H9 (cell line): Measurements from ENCODE around the gene NOS3. TPM values are rescaled to one million over a fixed set of nuclear protein-coding genes. Genes with fewer than 3 reads are reported as not detected.
A peak's percentile ranks its signal among the peaks of the same experiment; 100 is the strongest.

Experiments used
- DNase-seq: peaks from one replicate; pipeline ENCODE4 v3.0.0-alpha.2; 2017
- H2AFZ ChIP-seq: one replicate; pipeline ENCODE4 v1.6.1; 2013; ENCODE audit warnings: mild to moderate bottlenecking, low read length, control low read depth, moderate library complexity
- H2AK5ac ChIP-seq: 2 replicates; pipeline ENCODE4 v1.6.1; 2013; ENCODE audit warnings: low read length, control low read depth, mixed read lengths; ENCODE audit not compliant: insufficient read length
- H2BK120ac ChIP-seq: one replicate; pipeline ENCODE4 v1.6.1; 2013; ENCODE audit warnings: low read depth, mild to moderate bottlenecking, low read length, control low read depth, inconsistent platforms; ENCODE audit not compliant: poor library complexity, severe bottlenecking
- H2BK12ac ChIP-seq: 2 replicates; pipeline ENCODE4 v1.6.1; 2013; ENCODE audit warnings: low read length, control low read depth, mixed read lengths, low read depth; ENCODE audit not compliant: insufficient read length
- H2BK15ac ChIP-seq: 2 replicates; pipeline ENCODE4 v1.6.1; 2013; ENCODE audit warnings: low read depth, low read length, control low read depth
- H2BK20ac ChIP-seq: one replicate; pipeline ENCODE4 v1.6.1; 2013; ENCODE audit warnings: low read depth, mild to moderate bottlenecking, low read length, control low read depth, inconsistent platforms; ENCODE audit not compliant: poor library complexity, severe bottlenecking
- H2BK5ac ChIP-seq: 2 replicates; pipeline ENCODE4 v1.6.1; 2013; ENCODE audit warnings: low read length, control low read depth, mixed read lengths; ENCODE audit not compliant: insufficient read length
- H3K14ac ChIP-seq: 2 replicates; pipeline ENCODE4 v1.6.1; 2013; ENCODE audit warnings: low read length, control low read depth; ENCODE audit not compliant: insufficient read depth
- H3K18ac ChIP-seq: 2 replicates; pipeline ENCODE4 v1.6.1; 2013; ENCODE audit warnings: low read depth, mild to moderate bottlenecking, mixed read lengths, low read length, control low read depth; ENCODE audit not compliant: insufficient read length
- H3K23ac ChIP-seq: 2 replicates; pipeline ENCODE4 v1.6.1; 2013; ENCODE audit warnings: low read length, control low read depth, mixed read lengths, low read depth; ENCODE audit not compliant: insufficient read length
- H3K23me2 ChIP-seq: 2 replicates; pipeline ENCODE4 v1.6.1; 2013; ENCODE audit warnings: low read depth, mild to moderate bottlenecking, mixed read lengths, low read length, control low read depth; ENCODE audit not compliant: insufficient read length, poor library complexity, severe bottlenecking
- H3K27ac ChIP-seq: 2 replicates; pipeline ENCODE4 v1.5.1; 2013; ENCODE audit warnings: low read length, control low read depth, mixed read lengths, low read depth; ENCODE audit not compliant: insufficient read length
- H3K27me3 ChIP-seq: 2 replicates; pipeline ENCODE4 v1.6.1; 2013; ENCODE audit warnings: low read length, control low read depth, inconsistent platforms; ENCODE audit not compliant: insufficient read depth
- H3K4ac ChIP-seq: 2 replicates; pipeline ENCODE4 v1.6.1; 2013; ENCODE audit warnings: low read depth, mild to moderate bottlenecking, control low read depth, inconsistent platforms, low read length, moderate library complexity
- H3K4me1 ChIP-seq: 2 replicates; pipeline ENCODE4 v1.6.1; 2013; ENCODE audit warnings: low read length, control low read depth, inconsistent platforms; ENCODE audit not compliant: insufficient read depth
- H3K4me2 ChIP-seq: 2 replicates; pipeline ENCODE4 v1.6.1; 2013; ENCODE audit warnings: low read length, control low read depth, mixed read lengths; ENCODE audit not compliant: insufficient read length, insufficient read depth
- H3K56ac ChIP-seq: 2 replicates; pipeline ENCODE4 v1.6.1; 2013; ENCODE audit warnings: low read depth, mild to moderate bottlenecking, mixed read lengths, low read length, control low read depth; ENCODE audit not compliant: insufficient read length
- H3K79me1 ChIP-seq: 2 replicates; pipeline ENCODE4 v1.6.1; 2013; ENCODE audit warnings: low read depth, mild to moderate bottlenecking, moderate library complexity, low read length, control low read depth, inconsistent platforms; ENCODE audit not compliant: insufficient read depth, poor library complexity, severe bottlenecking
- H3K79me2 ChIP-seq: 2 replicates; pipeline ENCODE4 v1.6.1; 2013; ENCODE audit warnings: low read length, control low read depth, inconsistent platforms; ENCODE audit not compliant: insufficient read depth
- H3K9ac ChIP-seq: 2 replicates; pipeline ENCODE4 v1.6.1; 2013; ENCODE audit warnings: low read length, control low read depth, mixed read lengths; ENCODE audit not compliant: insufficient read length; ENCODE audit errors: extremely low read depth
- H3K9me3 ChIP-seq: one replicate; pipeline ENCODE4 v1.6.1; 2013; ENCODE audit warnings: low read depth, low read length, inconsistent platforms; ENCODE audit not compliant: control insufficient read depth
- H3T11ph ChIP-seq: one replicate; pipeline ENCODE4 v1.6.1; 2013; ENCODE audit warnings: mild to moderate bottlenecking, low read length, control low read depth, inconsistent platforms
- H4K20me1 ChIP-seq: one replicate; pipeline ENCODE4 v1.6.1; 2013; ENCODE audit not compliant: control insufficient read depth, insufficient read length, insufficient read depth
- H4K5ac ChIP-seq: 2 replicates; pipeline ENCODE4 v1.6.1; 2013; ENCODE audit warnings: low read depth, mild to moderate bottlenecking, mixed read lengths, low read length, control low read depth; ENCODE audit not compliant: insufficient read length
- H4K8ac ChIP-seq: replicated peaks from 2 replicates; pipeline ENCODE4 v1.6.1; 2013; ENCODE audit warnings: low read length, control low read depth, mixed read lengths, low read depth; ENCODE audit not compliant: insufficient read length
- H4K91ac ChIP-seq: 2 replicates; pipeline ENCODE4 v1.6.1; 2013; ENCODE audit warnings: low read depth, mild to moderate bottlenecking, moderate library complexity, mixed read lengths, low read length, control low read depth; ENCODE audit not compliant: insufficient read length
- H3K27ac Mint-ChIP-seq, 3 experiments: 2 replicates in 2 of 3; 3 replicates in 1 of 3; pipeline ENCODE4 v1.8.0; 2020 to 2021; ENCODE audit warnings: mixed read lengths in 3 of 3, mild to moderate bottlenecking in 1 of 3, moderate library complexity in 1 of 3
- H3K27me3 Mint-ChIP-seq: 2 replicates; pipeline ENCODE4 v1.8.0; 2021; ENCODE audit warnings: low read depth, mild to moderate bottlenecking, moderate library complexity, mixed read lengths
- H3K36me3 Mint-ChIP-seq, 3 experiments: 2 replicates in 2 of 3; 3 replicates in 1 of 3; pipeline ENCODE4 v1.8.0; 2020 to 2021; ENCODE audit warnings: low read depth in 3 of 3, mixed read lengths in 3 of 3; ENCODE audit not compliant: insufficient read depth in 1 of 3
- H3K4me1 Mint-ChIP-seq, 2 experiments: 2 replicates each; pipeline ENCODE4 v1.8.0; 2020; ENCODE audit warnings: mixed read lengths in 2 of 2
- H3K4me3 Mint-ChIP-seq, 2 experiments: 2 replicates in 1 of 2; 3 replicates in 1 of 2; pipeline ENCODE4 v1.8.0; 2020 to 2021; ENCODE audit warnings: mild to moderate bottlenecking in 2 of 2, mixed read lengths in 2 of 2, moderate library complexity in 1 of 2
- H3K9me3 Mint-ChIP-seq, 2 experiments: 2 replicates in 1 of 2; 3 replicates in 1 of 2; pipeline ENCODE4 v1.8.0; 2020; ENCODE audit warnings: mild to moderate bottlenecking in 2 of 2, mixed read lengths in 2 of 2, moderate library complexity in 1 of 2
- CTCF ChIP-seq: fragments of 200-600 bp; sonication (generic); conservative IDR thresholded peaks from 3 replicates; pipeline ENCODE4 v1.8.0; 2021; ENCODE audit warnings: antibody characterized with exemption, mild to moderate bottlenecking
- WGBS: extraction: QIAGEN DNeasy Blood & Tissue Kit; methylation state at CpG from one replicate; pipeline ENCODE4 v1.1.7; 2013; ENCODE audit warnings: missing lambda C conversion rate, low lambda C conversion rate, mixed read lengths; ENCODE audit not compliant: insufficient read length; ENCODE audit errors: extremely low coverage; 5-methylcytosine and 5-hydroxymethylcytosine counted together
- total RNA-seq: library from RNA; stranded (reverse); gene quantifications from 2 replicates; pipeline ENCODE4 v1.2.1, GENCODE V29; 2021

NOS3 gene
- total RNA-seq, 1 experiment from 2014 or later, result 4.5 TPM

- peaks cover 12 to 18% of the 10 kb centered on the region in 2 experiments for H3K4me1 Mint-ChIP-seq
- no peak overlapping the region for H2BK120ac ChIP-seq
- DNase-seq, result no peak
- peaks cover 0 to 3% (median 0%) of the 10 kb centered on the region in 3 experiments; a peak in 2 of 7 replicates for H3K36me3 Mint-ChIP-seq
- H2BK12ac ChIP-seq, result no peak overlapping the region
- H3K4ac ChIP-seq, result no peak overlapping the region
- H3K79me2 ChIP-seq, result no peaks in the 10 kb centered on the region
- no peak overlapping the region for H3K14ac ChIP-seq
- no peak overlapping the region for H3K18ac ChIP-seq
- no peak overlapping the region for H2AK5ac ChIP-seq
- no peak overlapping the region for H3K27ac ChIP-seq
- H3K79me1 ChIP-seq, result no peaks in the 10 kb centered on the region
- H4K8ac ChIP-seq, result no peak overlapping the region
- H3K9me3 ChIP-seq, result no peaks in the 10 kb centered on the region
- no peak overlapping the region for H2BK15ac ChIP-seq
- no peaks in the 10 kb centered on the region for H3K9me3 Mint-ChIP-seq
- H3K4me1 ChIP-seq, result no peaks in the 10 kb centered on the region
- TF ChIP-seq CTCF, result no peak
- no peak overlapping the region for H3K4me3 Mint-ChIP-seq
- no peaks in the 10 kb centered on the region for H4K20me1 ChIP-seq
- peak overlapping the region in 1 of 3 experiments; percentile 83; a peak in 1 of 7 replicates for H3K27ac Mint-ChIP-seq
- no peak overlapping the region for H4K91ac ChIP-seq
- no peak overlapping the region for H2AFZ ChIP-seq
- no peak overlapping the region for H3K23ac ChIP-seq
- H3K9ac ChIP-seq, result no peak overlapping the region
- no peaks in the 10 kb centered on the region for H3K23me2 ChIP-seq
- no CpG with 5 or more reads among the region's 26 CpGs for WGBS
- no peak overlapping the region for H2BK20ac ChIP-seq
- H3K27me3 ChIP-seq, result no peaks in the 10 kb centered on the region
- no peak overlapping the region for H4K5ac ChIP-seq
- H3K27me3 Mint-ChIP-seq, result peaks cover 4% of the 10 kb centered on the region
- no peak overlapping the region for H3K4me2 ChIP-seq
- H3K56ac ChIP-seq, result no peak overlapping the region
- H3T11ph ChIP-seq, result no peak overlapping the region
- H2BK5ac ChIP-seq, result no peak overlapping the region
Measured at GRCh38 chr7:150957133-150958020, 33.4 kb upstream of the NOS3 start.
